K562 (cell line): Measurements from ENCODE around the gene OTOG. TPM values are rescaled to one million over a fixed set of nuclear protein-coding genes. Genes with fewer than 3 reads are reported as not detected.

Experiments used
- KAT2B ChIP-seq: IDR thresholded peaks from one replicate; pipeline ENCODE4 v1.6.1; 2012; ENCODE audit warnings: low read depth, mild to moderate bottlenecking, control low read depth, inconsistent platforms, low read length, moderate library complexity
- THAP12 ChIP-seq: fragments of 250-450 bp; sonication (Bioruptor Pico); IDR thresholded peaks from 2 replicates; pipeline ENCODE4 v1.9.0; 2021; ENCODE audit warnings: mild to moderate bottlenecking, inconsistent platforms
- ZNF175 ChIP-seq: fragments of 200-800 bp; sonication (Bioruptor generic); IDR thresholded peaks from 2 replicates; pipeline ENCODE4 v1.6.1; 2016; ENCODE audit warnings: low read depth, mild to moderate bottlenecking, missing genetic modification characterization, missing compliant biosample characterization
- ZNF511 ChIP-seq: sonication (generic); formaldehyde crosslinking; IDR thresholded peaks from 2 replicates; pipeline ENCODE4 v1.8.0; 2022; ENCODE audit warnings: mild to moderate bottlenecking, missing genetic modification reagents
- ZNF668 ChIP-seq: fragments of 250-450 bp; sonication (Bioruptor Pico); IDR thresholded peaks from 2 replicates; pipeline ENCODE4 v1.8.0; 2022; ENCODE audit warnings: mild to moderate bottlenecking, inconsistent platforms
- ZNF696 ChIP-seq: fragments of 250-450 bp; sonication (Bioruptor Pico); conservative IDR thresholded peaks from 2 replicates; pipeline ENCODE4 v1.4.0; 2020; ENCODE audit warnings: mild to moderate bottlenecking, moderate library complexity
- polyA plus RNA-seq, 8 experiments: library from polyadenylated mRNA; depleted of rRNA in 4 of 8; stranded (reverse) in 5 of 8; unstranded in 3 of 8; fragments of >200 nt; fragmentation: Nextera tagmentation in 2 of 8; fragmentation: Illumina TruSeq in 1 of 8; extraction: Ambion mirVana in 2 of 8; extraction: Trizol in 1 of 8; gene quantifications; 2 replicates each; pipeline versions ENCODE4 v1.2.1 to v1.2.3, GENCODE V29; 2011 to 2014; ENCODE audit warnings: inconsistent platforms in 1 of 8, missing spikeins in 1 of 8
- total RNA-seq, 7 experiments: library from RNA; depleted of rRNA in 6 of 7; stranded (reverse); fragments of >200 nt in 6 of 7; fragmentation: Illumina TruSeq in 2 of 7; extraction: Trizol in 2 of 7; gene quantifications; 2 replicates each; pipeline versions ENCODE4 v1.2.1 to v1.2.3, GENCODE V29; 2011 to 2021; ENCODE audit warnings: low replicate concordance in 1 of 7
- TF ChIP-seq, protein P1 (sequence below): fragments of 450-650 bp; IDR thresholded peaks from 2 replicates; pipeline ENCODE4 v1.6.1; 2017; ENCODE audit warnings: antibody characterized with exemption, mild to moderate bottlenecking
- TF ChIP-seq, protein P2 (sequence below): fragments of 450-650 bp; IDR thresholded peaks from 2 replicates; pipeline ENCODE4 v1.6.1; 2018; ENCODE audit warnings: mild to moderate bottlenecking, low read depth; ENCODE audit not compliant: partially characterized antibody
- TF ChIP-seq, protein P3 (sequence below), 2 experiments: IDR thresholded peaks in 1 of 2; conservative IDR thresholded peaks in 1 of 2; 2 replicates each; pipeline ENCODE4 v1.6.1; 2016; ENCODE audit warnings: low read depth in 2 of 2, mild to moderate bottlenecking in 1 of 2, missing compliant biosample characterization in 1 of 2, missing genetic modification characterization in 1 of 2, moderate library complexity in 1 of 2
- TF ChIP-seq, protein P4 (sequence below): fragments of 250-450 bp; sonication (Bioruptor Pico); IDR thresholded peaks from 2 replicates; pipeline ENCODE4 v1.4.0; 2020; ENCODE audit warnings: mild to moderate bottlenecking

Gene OTOG
- total and polyA plus RNA-seq, 9 of the 15 experiments (the other 6 are each of a cell fraction or from before 2014, with no cell fraction given) = not detected

DNA sequence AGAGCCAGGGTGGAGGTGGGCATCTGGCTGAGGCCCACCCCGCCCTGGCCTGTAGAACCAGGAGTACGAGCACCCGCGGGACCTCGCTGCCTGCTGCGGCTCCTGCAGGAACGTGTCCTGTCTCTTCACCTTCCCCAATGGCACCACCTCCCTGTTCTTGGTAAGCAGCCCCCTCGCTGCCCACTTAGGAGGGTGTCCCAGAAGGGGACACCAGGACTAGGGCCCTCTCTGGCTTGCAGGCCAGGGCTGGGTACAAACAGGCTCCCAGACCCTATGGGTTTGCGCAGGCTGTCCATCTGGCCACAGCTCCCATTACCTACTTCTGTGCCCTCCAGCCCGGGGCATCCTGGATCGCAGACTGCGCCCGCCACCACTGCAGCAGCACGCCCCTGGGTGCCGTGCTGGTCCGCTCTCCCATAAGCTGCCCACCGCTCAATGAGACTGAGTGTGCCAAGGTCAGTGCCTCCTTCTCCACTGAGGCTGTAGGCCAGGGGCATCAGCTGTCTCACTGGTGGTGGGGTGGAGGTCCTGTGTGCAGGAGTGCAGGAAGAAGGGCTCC is 94.8 kb downstream of the OTOG start (continued):
- TF ChIP-seq, protein P1, sequence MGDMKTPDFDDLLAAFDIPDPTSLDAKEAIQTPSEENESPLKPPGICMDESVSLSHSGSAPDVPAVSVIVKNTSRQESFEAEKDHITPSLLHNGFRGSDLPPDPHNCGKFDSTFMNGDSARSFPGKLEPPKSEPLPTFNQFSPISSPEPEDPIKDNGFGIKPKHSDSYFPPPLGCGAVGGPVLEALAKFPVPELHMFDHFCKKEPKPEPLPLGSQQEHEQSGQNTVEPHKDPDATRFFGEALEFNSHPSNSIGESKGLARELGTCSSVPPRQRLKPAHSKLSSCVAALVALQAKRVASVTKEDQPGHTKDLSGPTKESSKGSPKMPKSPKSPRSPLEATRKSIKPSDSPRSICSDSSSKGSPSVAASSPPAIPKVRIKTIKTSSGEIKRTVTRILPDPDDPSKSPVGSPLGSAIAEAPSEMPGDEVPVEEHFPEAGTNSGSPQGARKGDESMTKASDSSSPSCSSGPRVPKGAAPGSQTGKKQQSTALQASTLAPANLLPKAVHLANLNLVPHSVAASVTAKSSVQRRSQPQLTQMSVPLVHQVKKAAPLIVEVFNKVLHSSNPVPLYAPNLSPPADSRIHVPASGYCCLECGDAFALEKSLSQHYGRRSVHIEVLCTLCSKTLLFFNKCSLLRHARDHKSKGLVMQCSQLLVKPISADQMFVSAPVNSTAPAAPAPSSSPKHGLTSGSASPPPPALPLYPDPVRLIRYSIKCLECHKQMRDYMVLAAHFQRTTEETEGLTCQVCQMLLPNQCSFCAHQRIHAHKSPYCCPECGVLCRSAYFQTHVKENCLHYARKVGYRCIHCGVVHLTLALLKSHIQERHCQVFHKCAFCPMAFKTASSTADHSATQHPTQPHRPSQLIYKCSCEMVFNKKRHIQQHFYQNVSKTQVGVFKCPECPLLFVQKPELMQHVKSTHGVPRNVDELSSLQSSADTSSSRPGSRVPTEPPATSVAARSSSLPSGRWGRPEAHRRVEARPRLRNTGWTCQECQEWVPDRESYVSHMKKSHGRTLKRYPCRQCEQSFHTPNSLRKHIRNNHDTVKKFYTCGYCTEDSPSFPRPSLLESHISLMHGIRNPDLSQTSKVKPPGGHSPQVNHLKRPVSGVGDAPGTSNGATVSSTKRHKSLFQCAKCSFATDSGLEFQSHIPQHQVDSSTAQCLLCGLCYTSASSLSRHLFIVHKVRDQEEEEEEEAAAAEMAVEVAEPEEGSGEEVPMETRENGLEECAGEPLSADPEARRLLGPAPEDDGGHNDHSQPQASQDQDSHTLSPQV = no peak
- TF ChIP-seq ZNF511 (CRISPR knock-in tag) (no peak), ZNF175 (no peak), KAT2B (no peak), THAP12 (CRISPR knock-in tag) (no peak), ZNF668 (CRISPR knock-in tag) (no peak), ZNF696 (CRISPR knock-in tag) (no peak)
- TF ChIP-seq, protein P2, sequence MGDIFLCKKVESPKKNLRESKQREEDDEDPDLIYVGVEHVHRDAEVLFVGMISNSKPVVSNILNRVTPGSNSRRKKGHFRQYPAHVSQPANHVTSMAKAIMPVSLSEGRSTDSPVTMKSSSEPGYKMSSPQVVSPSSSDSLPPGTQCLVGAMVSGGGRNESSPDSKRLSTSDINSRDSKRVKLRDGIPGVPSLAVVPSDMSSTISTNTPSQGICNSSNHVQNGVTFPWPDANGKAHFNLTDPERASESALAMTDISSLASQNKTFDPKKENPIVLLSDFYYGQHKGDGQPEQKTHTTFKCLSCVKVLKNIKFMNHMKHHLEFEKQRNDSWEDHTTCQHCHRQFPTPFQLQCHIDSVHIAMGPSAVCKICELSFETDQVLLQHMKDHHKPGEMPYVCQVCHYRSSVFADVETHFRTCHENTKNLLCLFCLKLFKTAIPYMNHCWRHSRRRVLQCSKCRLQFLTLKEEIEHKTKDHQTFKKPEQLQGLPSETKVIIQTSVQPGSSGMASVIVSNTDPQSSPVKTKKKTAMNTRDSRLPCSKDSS = no peak
- TF ChIP-seq, protein P3, sequence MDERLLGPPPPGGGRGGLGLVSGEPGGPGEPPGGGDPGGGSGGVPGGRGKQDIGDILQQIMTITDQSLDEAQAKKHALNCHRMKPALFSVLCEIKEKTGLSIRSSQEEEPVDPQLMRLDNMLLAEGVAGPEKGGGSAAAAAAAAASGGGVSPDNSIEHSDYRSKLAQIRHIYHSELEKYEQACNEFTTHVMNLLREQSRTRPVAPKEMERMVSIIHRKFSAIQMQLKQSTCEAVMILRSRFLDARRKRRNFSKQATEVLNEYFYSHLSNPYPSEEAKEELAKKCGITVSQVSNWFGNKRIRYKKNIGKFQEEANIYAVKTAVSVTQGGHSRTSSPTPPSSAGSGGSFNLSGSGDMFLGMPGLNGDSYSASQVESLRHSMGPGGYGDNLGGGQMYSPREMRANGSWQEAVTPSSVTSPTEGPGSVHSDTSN (CRISPR knock-in tag; IDR thresholded peaks at IDR 0.05; ENCODE audit: low read depth) = no peak
- TF ChIP-seq, protein P3 (tag; conservative IDR thresholded peaks at IDR 0.05; ENCODE audit: low read depth) = no peak
- TF ChIP-seq, protein P4, sequence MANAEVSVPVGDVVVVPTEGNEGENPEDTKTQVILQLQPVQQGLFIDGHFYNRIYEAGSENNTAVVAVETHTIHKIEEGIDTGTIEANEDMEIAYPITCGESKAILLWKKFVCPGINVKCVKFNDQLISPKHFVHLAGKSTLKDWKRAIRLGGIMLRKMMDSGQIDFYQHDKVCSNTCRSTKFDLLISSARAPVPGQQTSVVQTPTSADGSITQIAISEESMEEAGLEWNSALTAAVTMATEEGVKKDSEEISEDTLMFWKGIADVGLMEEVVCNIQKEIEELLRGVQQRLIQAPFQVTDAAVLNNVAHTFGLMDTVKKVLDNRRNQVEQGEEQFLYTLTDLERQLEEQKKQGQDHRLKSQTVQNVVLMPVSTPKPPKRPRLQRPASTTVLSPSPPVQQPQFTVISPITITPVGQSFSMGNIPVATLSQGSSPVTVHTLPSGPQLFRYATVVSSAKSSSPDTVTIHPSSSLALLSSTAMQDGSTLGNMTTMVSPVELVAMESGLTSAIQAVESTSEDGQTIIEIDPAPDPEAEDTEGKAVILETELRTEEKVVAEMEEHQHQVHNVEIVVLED (CRISPR knock-in tag) = no peak
